ENCODE measurements around the gene RENBP. TPM values are rescaled to one million over a fixed set of nuclear protein-coding genes. Genes with fewer than 3 reads are reported as not detected.

RENBP gene
- total RNA-seq, 1 experiment from 2014 or later = 0.75 TPM

GRCh38 chrX:153973127-153974002 is 28.9 kb upstream of the RENBP start:
- TSS peak; percentile 75 for BruUV-seq (replicated peaks)
- no peaks in the 10 kb centered on the region for H3K9me3 ChIP-seq
- DNase-seq = no peak
- no peak for TF ChIP-seq CTCF (IDR thresholded peaks at IDR 0.05; ENCODE audit: insufficient read depth in 1 of 2, low read depth in 1 of 2, low read length in 1 of 2, severe bottlenecking in 1 of 2, unreplicated experiment in 1 of 2)
- no peaks in the 10 kb centered on the region for H3K27me3 ChIP-seq (replicated peaks; ENCODE audit: control insufficient read depth, insufficient read depth, low read length)
- H3K27me3 Mint-ChIP-seq (ENCODE audit: insufficient read depth, unreplicated experiment) = no peaks in the 10 kb centered on the region
- H3K36me3 ChIP-seq (ENCODE audit: control insufficient read depth, insufficient read depth, low read length) = no peaks in the 10 kb centered on the region; the same call in 1 of the 2 replicates
- ChIA-PET POLR2A (no interaction called here), CTCF (no interaction called here)
- peak overlapping the region; percentile 73 for H3K4me3 ChIP-seq (ENCODE audit: low read depth, low read length)
- H3K4me1 ChIP-seq = 0 out of 2 replicates have a peak, but pooled peaks cover 8% of the 10 kb centered on the region
- peaks cover 19% of the 10 kb centered on the region for H3K36me3 Mint-ChIP-seq (ENCODE audit: insufficient read depth, unreplicated experiment)
- peak overlapping the region; percentile 98 for H3K4me3 Mint-ChIP-seq (ENCODE audit: unreplicated experiment)
- H3K27ac Mint-ChIP-seq (ENCODE audit: unreplicated experiment) = peak overlapping the region; percentile 88
- intact Hi-C loops (cut with micrococcal nuclease; ENCODE audit: unreplicated experiment) = loop anchor here (10.0 kb wide), 1 partner anchor 401 kb away; the partner anchor contains the start of genes EMD and FLNA
- H3K9me3 Mint-ChIP-seq (ENCODE audit: unreplicated experiment) = no peaks in the 10 kb centered on the region
- H3K4me1 Mint-ChIP-seq (ENCODE audit: low read depth, unreplicated experiment) = peaks cover 8% of the 10 kb centered on the region

- Histone ChIP-seq H3K4me1 (0 out of 2 replicates have a peak, but pooled peaks cover 8% of the 10 kb centered on the region), H3K9me3 (no peaks in the 10 kb centered on the region), H3K4me3 (ENCODE audit: low read depth, low read length) (peak within 1 kb of the TSS; percentile 73), H3K36me3 (ENCODE audit: control insufficient read depth, insufficient read depth, low read length) (no peaks in the 10 kb centered on the region; the same call in 1 of the 2 replicates), H3K27me3 (replicated peaks; ENCODE audit: control insufficient read depth, insufficient read depth, low read length) (no peaks in the 10 kb centered on the region)
- peak within 1 kb of the TSS; percentile 98 for H3K4me3 Mint-ChIP-seq (ENCODE audit: unreplicated experiment)
- peak within 1 kb of the TSS; percentile 100 for H3K27ac Mint-ChIP-seq (ENCODE audit: unreplicated experiment)
- no peak for TF ChIP-seq CTCF (IDR thresholded peaks at IDR 0.05; ENCODE audit: insufficient read depth in 1 of 2, low read depth in 1 of 2, low read length in 1 of 2, severe bottlenecking in 1 of 2, unreplicated experiment in 1 of 2)
- H3K36me3 Mint-ChIP-seq (ENCODE audit: insufficient read depth, unreplicated experiment) = peaks cover 28% of the 10 kb centered on the region
- POLR2A ChIA-PET = interaction anchor here (1.4 kb wide), 2 partner anchors 44 to 102 kb away, joined by 4 read pairs; no protein-coding TSS in a partner anchor
- BruUV-seq (replicated peaks) = no TSS peak
- CTCF ChIA-PET = no interaction called here
- peak; percentile 89 to 90 for DNase-seq
- intact Hi-C loops (cut with micrococcal nuclease; ENCODE audit: unreplicated experiment) = loop anchor here (10.0 kb wide), 1 partner anchor 402 kb away; the partner anchor contains the start of genes EMD and FLNA
- H3K27me3 Mint-ChIP-seq (ENCODE audit: insufficient read depth, unreplicated experiment) = no peaks in the 10 kb centered on the region
- no peaks in the 10 kb centered on the region for H3K9me3 Mint-ChIP-seq (ENCODE audit: unreplicated experiment)
- H3K4me1 Mint-ChIP-seq (ENCODE audit: low read depth, unreplicated experiment) = peaks cover 8% of the 10 kb centered on the region
Observed at GRCh38 chrX:153972368-153973126, 28.1 kb upstream of the RENBP start, which contains the start of gene TMEM187. Gene TMEM187, plus strand, starts transcription at chrX:153972754. Its CDS starts 9,309 bp downstream, at chrX:153982063.

Data from Caco-2 (cell line).